GM21737 (cell line): Measurements from ENCODE around the gene NCR1.
"Not testable (repeated sequence)": the region's sequence is repeated elsewhere in the genome, so short reads cannot be mapped to it uniquely, and the experiment has no call there.

Experiments
- ATAC-seq: cut with Tn5 transposase; IDR thresholded peaks from one replicate; pipeline ENCODE4 v1.9.1; 2021; ENCODE audit warnings: mild to moderate bottlenecking, moderate library complexity; ENCODE audit not compliant: unreplicated experiment

The NCR1 gene

DNA sequence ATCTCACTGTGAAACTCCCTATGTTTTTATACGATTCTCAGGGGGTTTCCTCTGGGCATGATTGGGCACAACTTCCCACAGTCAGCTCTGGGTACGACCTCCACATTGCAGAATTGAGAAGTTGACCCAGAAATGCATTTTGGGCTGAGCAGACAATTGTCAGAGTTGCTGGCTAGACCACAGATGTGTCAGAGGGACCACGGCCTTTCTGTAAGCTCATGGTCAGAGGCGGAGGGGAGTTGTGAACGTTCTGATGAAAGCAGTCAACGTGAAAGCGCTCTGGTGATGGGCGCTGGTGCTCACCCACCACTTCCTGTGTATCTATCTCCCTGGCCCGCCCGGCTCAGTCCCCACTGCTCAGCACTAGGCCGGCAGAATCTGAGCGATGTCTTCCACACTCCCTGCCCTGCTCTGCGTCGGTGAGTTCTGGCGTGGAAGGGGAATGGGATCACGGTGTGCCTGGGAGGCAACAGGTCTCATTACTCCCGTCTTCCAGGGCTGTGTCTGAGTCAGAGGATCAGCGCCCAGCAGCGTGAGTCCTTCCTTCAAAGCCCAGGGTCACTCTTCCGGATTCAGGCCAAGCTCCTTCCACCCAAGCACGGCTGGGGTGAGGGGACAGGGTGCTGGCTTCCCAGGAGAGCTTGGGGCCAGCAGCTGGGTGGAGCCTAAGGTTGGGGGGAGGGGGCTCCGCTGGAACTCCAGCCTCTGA, at the start of gene NCR1:
Gene NCR1, plus strand, starts transcription at position 346 of the 709 bp plus-strand sequence. Its CDS starts 40 bp downstream, at position 386.
- no peak for ATAC-seq

DNA sequence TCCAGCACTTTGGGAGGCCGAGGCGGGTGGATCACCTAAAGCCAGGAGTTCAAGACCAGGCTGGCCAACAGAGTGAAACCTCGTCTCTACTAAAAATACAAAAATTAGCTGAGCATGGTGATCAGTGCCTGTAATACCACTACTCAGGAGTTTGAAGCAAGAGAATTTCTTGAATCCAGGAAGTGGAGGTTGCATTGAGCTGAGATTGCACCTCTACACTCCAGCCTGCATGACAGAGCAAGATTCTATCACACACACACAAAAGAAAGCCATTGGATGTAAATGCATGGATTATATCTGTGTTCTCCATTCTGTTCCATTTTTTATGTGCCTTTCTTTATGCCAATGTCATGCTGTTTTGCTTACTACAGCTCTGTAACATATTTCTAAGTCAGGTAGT, 47.5 kb upstream of the NCR1 start:
- ATAC-seq, result not testable (repeated sequence)

DNA sequence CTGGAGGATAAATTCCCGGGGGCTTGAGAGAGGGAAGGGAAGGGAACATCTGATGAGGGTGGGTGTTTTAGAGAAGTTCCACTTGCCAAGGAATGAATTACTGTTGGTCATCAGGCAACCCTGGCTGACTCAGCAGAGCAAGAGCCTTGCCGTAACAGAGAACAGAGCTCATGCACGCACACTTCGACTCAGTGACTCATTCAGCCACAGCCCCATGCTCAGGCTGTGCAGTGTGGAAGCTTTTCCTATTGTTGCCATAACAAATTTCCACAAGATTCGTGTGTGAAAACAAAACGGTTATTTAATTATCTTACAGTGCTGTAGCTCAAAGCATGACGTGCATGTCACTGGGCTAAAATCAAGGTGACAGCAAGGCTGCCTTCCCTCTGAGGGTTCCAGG, 46.5 kb upstream of the NCR1 start:
- ATAC-seq, result not testable (repeated sequence)

DNA sequence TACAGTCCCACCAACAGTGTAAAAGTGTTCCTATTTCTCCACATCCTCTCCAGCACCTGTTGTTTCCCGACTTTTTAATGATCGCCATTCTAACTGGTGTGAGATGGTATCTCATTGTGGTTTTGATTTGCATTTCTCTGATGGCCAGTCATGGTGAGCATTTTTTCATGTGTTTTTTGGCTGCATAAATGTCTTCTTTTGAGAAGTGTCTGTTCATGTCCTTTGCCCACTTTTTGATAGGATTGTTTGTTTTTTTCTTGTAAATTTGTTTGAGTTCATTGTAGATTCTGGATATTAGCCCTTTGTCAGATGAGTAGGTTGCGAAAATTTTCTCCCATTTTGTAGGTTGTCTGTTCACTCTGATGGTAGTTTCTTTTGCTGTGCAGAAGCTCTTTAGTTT, 42.5 kb upstream of the NCR1 start:
- ATAC-seq, result not testable (repeated sequence)

DNA sequence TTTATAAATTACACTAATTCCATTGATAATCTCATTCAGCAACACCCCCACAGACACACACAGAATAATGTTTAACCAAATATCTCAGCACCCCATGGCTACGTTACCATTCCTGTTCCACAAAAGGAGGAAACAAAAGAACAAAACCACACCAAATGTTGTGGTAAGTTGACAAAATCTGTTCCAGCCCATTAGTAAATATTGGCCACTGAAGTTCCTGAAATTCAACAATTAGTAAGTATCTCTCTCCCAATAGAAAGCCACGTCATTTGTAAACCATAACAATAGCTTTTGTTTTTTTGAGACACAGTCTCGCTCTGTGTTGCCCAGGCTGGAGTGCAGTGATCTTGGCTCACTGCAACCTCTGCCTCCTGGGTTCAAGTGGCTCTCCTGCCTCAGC, 34.3 kb upstream of the NCR1 start:
- no peak for ATAC-seq

DNA sequence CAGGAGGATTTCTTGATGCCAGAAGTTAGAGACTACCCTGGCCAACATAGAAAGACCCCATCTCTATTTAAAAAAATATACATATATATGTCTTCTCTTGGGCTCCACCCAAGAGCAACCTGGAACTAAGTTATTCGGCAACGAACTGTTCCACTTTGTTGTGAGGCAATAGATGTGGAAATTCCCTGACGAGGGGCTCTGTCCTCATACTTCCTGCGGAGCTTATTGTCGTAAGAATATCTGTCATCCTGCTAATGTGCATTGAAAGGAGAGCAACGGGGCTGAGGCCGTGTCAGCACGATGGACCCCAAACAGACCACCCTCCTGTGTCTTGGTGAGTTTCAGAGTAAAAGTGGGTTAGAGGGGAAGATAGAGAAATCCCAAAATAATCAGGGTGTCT, 32.0 kb upstream of the NCR1 start, which contains the start of gene FCAR:
Gene FCAR, plus strand, starts transcription at position 246 of the 400 bp plus-strand sequence. Its CDS starts 55 bp downstream, at position 301.
- ATAC-seq, result no peak

- ATAC-seq, result no peak
Observed at GRCh38 chr19:54875506-54875905, 30.4 kb upstream of the NCR1 start.

- no peak for ATAC-seq
Observed at GRCh38 chr19:54877471-54877870, 28.5 kb upstream of the NCR1 start.

- ATAC-seq, result no peak
Observed at GRCh38 chr19:54881884-54882283, 24.1 kb upstream of the NCR1 start.

- no peak for ATAC-seq
Observed at GRCh38 chr19:54882758-54883157, 23.2 kb upstream of the NCR1 start.

DNA sequence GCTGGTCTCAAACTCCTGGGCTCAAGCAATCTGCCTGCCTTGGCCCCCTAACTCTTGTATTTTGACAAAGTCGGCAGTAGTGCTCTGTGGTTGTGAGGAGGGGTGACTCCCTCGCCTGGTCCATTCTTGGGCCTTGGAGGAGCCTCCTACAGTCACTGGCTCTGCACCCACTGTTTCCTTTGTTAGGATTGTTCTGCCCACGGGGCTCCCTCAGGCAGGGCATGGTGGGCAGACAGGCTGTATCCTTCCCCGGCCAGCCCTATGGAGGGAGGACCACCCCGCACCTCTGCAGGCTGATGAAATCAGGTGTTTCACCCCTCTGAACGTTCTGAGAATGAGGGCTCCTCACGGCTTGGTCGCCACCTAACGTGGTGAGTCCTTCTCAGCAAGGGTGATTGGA, 22.7 kb upstream of the NCR1 start:
- ATAC-seq, result no peak

DNA sequence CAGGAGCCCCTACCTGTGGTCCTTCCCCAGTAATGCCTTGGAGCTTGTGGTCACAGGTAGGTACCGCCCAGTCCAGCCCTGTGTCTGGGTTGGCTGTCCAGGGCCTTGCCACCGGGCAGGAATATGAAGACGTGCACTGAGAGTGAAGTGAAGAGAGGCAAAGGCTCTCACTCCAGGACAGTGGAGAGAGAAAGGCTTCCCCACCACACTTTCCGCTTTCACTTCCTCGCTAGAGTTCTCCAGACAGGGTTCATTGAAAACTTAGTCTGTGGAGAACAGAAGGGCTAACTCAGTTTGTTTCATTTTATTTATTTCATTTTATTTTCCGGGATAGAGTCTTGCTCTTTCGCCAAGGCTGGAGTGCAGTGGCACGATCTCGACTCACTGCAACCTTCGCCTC, 17.7 kb upstream of the NCR1 start:
- no peak for ATAC-seq

GRCh38 chr19:54889566-54889965, 16.4 kb upstream of the NCR1 start:
- ATAC-seq, result no peak

GRCh38 chr19:54893406-54893805, 12.5 kb upstream of the NCR1 start:
- ATAC-seq, result no peak

GRCh38 chr19:54894106-54894505, 11.8 kb upstream of the NCR1 start:
- not testable (repeated sequence) for ATAC-seq

DNA sequence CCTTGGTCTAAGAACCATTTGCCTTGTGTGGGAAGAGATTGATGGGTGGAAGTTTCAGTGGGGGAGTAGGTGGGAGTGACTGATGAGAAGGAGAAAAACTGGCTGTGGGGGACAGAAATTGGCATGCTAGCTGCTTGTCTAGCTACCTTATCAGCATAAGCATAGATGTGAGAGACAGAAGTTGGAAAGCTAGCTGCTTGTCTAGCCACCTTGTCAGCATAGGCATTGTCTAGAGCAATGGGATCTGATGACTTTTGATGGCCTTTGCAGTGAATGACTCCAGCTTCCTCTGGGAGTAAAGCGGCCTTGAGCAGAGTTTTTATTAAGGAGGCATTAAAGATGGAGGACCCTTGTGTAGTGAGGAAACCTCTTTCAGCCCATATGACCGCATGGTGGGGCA, 9.9 kb upstream of the NCR1 start:
- no peak for ATAC-seq

- not testable (repeated sequence) for ATAC-seq
Observed at GRCh38 chr19:54898685-54899084, 7.3 kb upstream of the NCR1 start.

DNA sequence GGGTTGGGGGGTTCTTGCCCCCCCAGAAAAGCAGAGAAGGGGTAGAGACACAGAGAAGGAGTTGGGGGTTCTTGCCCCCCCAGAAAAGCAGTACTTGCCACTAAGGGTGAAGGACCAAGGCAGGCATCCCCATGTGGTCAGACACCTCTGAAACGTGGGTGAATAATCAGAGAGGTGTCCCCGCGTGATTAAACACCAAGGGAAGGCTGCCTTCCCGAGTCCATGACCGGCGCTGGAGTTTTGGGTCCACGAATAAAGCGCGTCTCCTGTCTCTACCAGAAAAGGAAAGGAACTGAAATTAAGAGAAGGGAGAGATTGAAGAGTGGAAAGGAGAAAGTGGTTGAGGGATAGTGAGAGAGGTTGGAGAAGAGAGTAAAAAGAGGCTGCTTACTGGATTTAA, 6.3 kb upstream of the NCR1 start:
- not testable (repeated sequence) for ATAC-seq

DNA sequence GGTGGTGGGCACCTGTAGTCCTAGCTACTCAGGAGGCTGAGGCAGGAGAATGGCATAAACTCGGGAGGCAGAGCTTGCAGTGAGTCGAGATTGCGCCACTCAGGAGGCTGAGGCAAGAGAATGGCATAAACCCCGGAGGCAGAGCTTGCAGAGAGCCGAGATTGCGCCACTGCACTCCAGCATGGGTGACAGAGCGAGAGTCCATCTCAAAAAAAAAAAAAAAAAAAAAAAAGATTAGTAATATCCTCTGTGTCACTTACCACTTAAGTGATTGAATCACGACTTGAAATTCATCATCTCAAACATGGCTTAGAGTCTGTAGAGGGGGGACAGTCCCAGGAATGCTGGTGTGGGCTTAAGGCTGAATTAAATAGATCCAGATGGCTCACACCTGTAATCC, 4.8 kb upstream of the NCR1 start:
- not testable (repeated sequence) for ATAC-seq

- ATAC-seq, result no peak
Observed at GRCh38 chr19:54902061-54902460, 3.9 kb upstream of the NCR1 start.

- no peak for ATAC-seq
Observed at GRCh38 chr19:54903303-54903702, 2.6 kb upstream of the NCR1 start.

- not testable (repeated sequence) for ATAC-seq
Observed at GRCh38 chr19:54904261-54904660, 1.7 kb upstream of the NCR1 start.

DNA sequence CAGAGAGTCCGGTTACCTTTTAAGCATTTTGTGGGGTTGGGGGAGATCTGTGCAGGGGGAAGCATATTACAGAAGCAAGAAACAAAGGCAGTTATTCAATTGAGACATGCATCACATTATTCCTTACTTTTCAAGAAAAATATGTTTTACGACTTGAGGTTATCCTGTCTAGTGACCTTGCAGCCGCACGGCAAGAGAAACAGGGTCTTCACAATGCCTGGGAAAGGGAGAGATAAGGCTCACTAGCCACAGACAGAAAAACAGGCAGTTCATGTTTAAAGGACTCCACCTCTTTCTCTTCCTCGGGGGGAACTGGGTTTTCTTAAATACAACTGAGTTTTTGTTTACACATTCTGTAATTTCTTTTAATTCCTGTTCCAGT, 536 bp upstream of the NCR1 start:
- no peak for ATAC-seq
